Smooth muscle cell (in vitro differentiated cells): Measurements from ENCODE around the gene ADGRL3. TPM values are rescaled to one million over a fixed set of nuclear protein-coding genes. Genes with fewer than 3 reads are reported as not detected.

Experiments
- DNase-seq: peaks from one replicate; lab custom pipeline; 2025; ENCODE audit not compliant: unreplicated experiment; lab: John Stamatoyannopoulos, UW
- H2AFZ ChIP-seq: fragments of 200-600 bp; sonication (generic); 2 replicates; pipeline ENCODE4 v1.6.0; 2016; ENCODE audit warnings: antibody characterized with exemption, low read depth, mild to moderate bottlenecking
- H3F3A ChIP-seq: fragments of 200-600 bp; sonication (generic); 2 replicates; pipeline ENCODE4 v1.6.0; 2017; ENCODE audit warnings: antibody characterized with exemption, low read depth
- H3K27ac ChIP-seq: fragments of 200-600 bp; sonication (generic); 2 replicates; pipeline ENCODE4 v1.5.1; 2016; ENCODE audit warnings: low read depth, mild to moderate bottlenecking
- H3K27me3 ChIP-seq: fragments of 200-600 bp; sonication (generic); 2 replicates; pipeline ENCODE4 v1.6.1; 2016; ENCODE audit warnings: low read depth, mild to moderate bottlenecking
- H3K36me3 ChIP-seq: fragments of 200-600 bp; sonication (generic); 2 replicates; pipeline ENCODE4 v1.5.1; 2016; ENCODE audit warnings: low read depth
- H3K4me1 ChIP-seq: fragments of 200-600 bp; sonication (generic); 2 replicates; pipeline ENCODE4 v1.5.1; 2016; ENCODE audit warnings: low read depth
- H3K4me2 ChIP-seq: fragments of 200-600 bp; sonication (generic); 2 replicates; pipeline ENCODE4 v1.6.0; 2016; ENCODE audit warnings: mild to moderate bottlenecking
- H3K4me3 ChIP-seq: fragments of 200-600 bp; sonication (generic); 2 replicates; pipeline ENCODE4 v1.5.1; 2016; ENCODE audit warnings: mild to moderate bottlenecking
- H3K79me2 ChIP-seq: fragments of 200-600 bp; sonication (generic); 2 replicates; pipeline ENCODE4 v1.6.0; 2016; ENCODE audit warnings: low read depth, mild to moderate bottlenecking
- H3K9ac ChIP-seq: fragments of 200-600 bp; sonication (generic); 2 replicates; pipeline ENCODE4 v1.6.0; 2016; ENCODE audit warnings: low read depth
- H3K9me3 ChIP-seq: fragments of 200-600 bp; sonication (generic); replicated peaks from 2 replicates; pipeline ENCODE4 v1.5.1; 2016; ENCODE audit warnings: low read depth
- H4K20me1 ChIP-seq: fragments of 200-600 bp; sonication (generic); 2 replicates; pipeline ENCODE4 v1.6.0; 2016; ENCODE audit warnings: low read depth
- CTCF ChIP-seq: fragments of 200-600 bp; sonication (generic); IDR thresholded peaks from 2 replicates; pipeline ENCODE4 v1.5.1; 2017; ENCODE audit warnings: borderline replicate concordance, mild to moderate bottlenecking, antibody characterized with exemption; ENCODE audit not compliant: insufficient read depth, poor library complexity, severe bottlenecking
- WGBS: methylation state at CpG from one replicate; pipeline ENCODE4 v1.1.7; 2016; ENCODE audit warnings: low lambda C conversion rate; 5-methylcytosine and 5-hydroxymethylcytosine counted together
- polyA plus RNA-seq: library from polyadenylated mRNA; unstranded; fragments of >200 nt; fragmentation: Nextera tagmentation; extraction: Ambion mirVana; gene quantifications from 2 replicates; pipeline ENCODE4 v1.2.1, GENCODE V29; 2016
- total RNA-seq: library from RNA; depleted of rRNA; stranded (reverse); fragments of >200 nt; gene quantifications from 2 replicates; pipeline ENCODE4 v1.2.3, GENCODE V29; 2014

Gene ADGRL3
- total and polyA plus RNA-seq, 2 experiments from 2014 or later = 2.4 to 9.5 TPM

DNA sequence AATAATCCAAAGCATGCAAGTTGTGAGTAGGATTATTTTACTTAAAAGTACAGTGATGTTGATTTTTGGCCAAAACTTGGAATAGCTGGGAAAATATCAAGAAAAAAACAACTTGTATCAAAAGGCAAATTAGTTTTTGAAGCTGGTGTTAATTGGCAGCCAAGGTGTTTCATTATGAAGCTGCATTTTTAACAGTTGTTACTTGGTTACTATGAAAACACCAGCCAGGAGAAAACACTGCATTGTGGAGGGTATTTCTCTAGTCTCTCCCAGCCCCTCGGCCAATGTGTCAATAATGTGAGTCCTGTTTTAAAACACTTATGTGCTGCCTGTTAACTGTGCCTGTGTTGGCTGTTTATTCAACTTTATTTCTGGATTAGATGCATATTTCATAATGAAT, 733.4 kb downstream of the ADGRL3 start:
- WGBS = 100% methylated on average over 1 of the region's 1 CpG
- Histone ChIP-seq H2AFZ (no peak overlapping the region), H3K79me2 (no peaks in the 10 kb centered on the region), H3K4me3 (no peak overlapping the region), H3K4me2 (no peak overlapping the region), H3K36me3 (no peaks in the 10 kb centered on the region), H3K9ac (no peak overlapping the region), H3K27me3 (no peaks in the 10 kb centered on the region), H3K27ac (no peak overlapping the region), H3F3A (no peaks in the 10 kb centered on the region), H4K20me1 (no peaks in the 10 kb centered on the region), H3K9me3 (no peaks in the 10 kb centered on the region), H3K4me1 (peaks cover 7% of the 10 kb centered on the region)
- DNase-seq = no peak
- TF ChIP-seq CTCF = no peak

DNA sequence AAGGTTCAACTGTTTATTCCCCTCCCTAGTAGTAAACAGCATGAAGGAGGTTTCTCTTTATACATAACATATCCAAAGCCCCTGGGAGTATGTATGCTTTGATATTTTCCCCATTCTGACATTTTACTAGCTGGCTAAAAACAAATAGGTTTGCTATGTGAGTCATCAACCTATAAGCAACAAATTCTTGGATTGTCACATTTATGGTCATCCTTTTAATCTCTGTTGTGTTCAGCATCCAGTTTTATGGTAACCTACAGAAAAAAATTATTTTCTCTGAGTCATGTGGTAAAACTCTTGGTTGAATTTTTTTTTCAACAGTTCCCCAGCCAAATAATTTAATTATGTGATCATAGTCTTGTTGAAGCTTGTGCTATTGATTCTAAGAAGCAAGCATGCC, 734.1 kb downstream of the ADGRL3 start:
- Histone ChIP-seq H3K4me1 (peaks cover 7% of the 10 kb centered on the region), H3K36me3 (no peaks in the 10 kb centered on the region), H3K9ac (no peak overlapping the region), H2AFZ (no peak overlapping the region), H3K4me3 (no peak overlapping the region), H3K4me2 (peak overlapping the region; percentile 28), H3K79me2 (no peaks in the 10 kb centered on the region), H3F3A (no peaks in the 10 kb centered on the region), H4K20me1 (no peaks in the 10 kb centered on the region), H3K27me3 (no peaks in the 10 kb centered on the region), H3K9me3 (no peaks in the 10 kb centered on the region), H3K27ac (no peak overlapping the region)
- no peak for DNase-seq
- no peak for TF ChIP-seq CTCF

GRCh38 chr4:61938250-61938846, 738.2 kb downstream of the ADGRL3 start:
- Histone ChIP-seq H4K20me1 (no peaks in the 10 kb centered on the region), H2AFZ (peak overlapping the region; percentile 69), H3K36me3 (no peaks in the 10 kb centered on the region), H3K4me3 (no peak overlapping the region), H3F3A (no peaks in the 10 kb centered on the region), H3K27me3 (no peaks in the 10 kb centered on the region), H3K79me2 (no peaks in the 10 kb centered on the region), H3K4me2 (no peak overlapping the region), H3K9me3 (no peaks in the 10 kb centered on the region), H3K9ac (no peak overlapping the region), H3K27ac (no peak overlapping the region), H3K4me1 (peaks cover 7% of the 10 kb centered on the region)
- TF ChIP-seq CTCF = no peak
- DNase-seq = no peak
- WGBS = 40% methylated on average over 5 of the region's 5 CpGs

GRCh38 chr4:61950625-61951024, 750.5 kb downstream of the ADGRL3 start:
- 89% methylated on average over 2 of the region's 2 CpGs for WGBS
- no peaks in the 10 kb centered on the region for H3K4me1 ChIP-seq
- H2AFZ ChIP-seq = no peak overlapping the region
- no peaks in the 10 kb centered on the region for H4K20me1 ChIP-seq
- H3K36me3 ChIP-seq = no peaks in the 10 kb centered on the region
- H3K4me2 ChIP-seq = no peak overlapping the region
- no peaks in the 10 kb centered on the region for H3K27me3 ChIP-seq
- H3K9ac ChIP-seq = no peak overlapping the region
- no peaks in the 10 kb centered on the region for H3K9me3 ChIP-seq
- DNase-seq = no peak
- no peak overlapping the region for H3K27ac ChIP-seq
- no peaks in the 10 kb centered on the region for H3F3A ChIP-seq
- H3K79me2 ChIP-seq = no peaks in the 10 kb centered on the region
- TF ChIP-seq CTCF = no peak
- no peak overlapping the region for H3K4me3 ChIP-seq
